HG02588 (cell line): ENCODE data around the gene SHOC2.

Experiments used
- ATAC-seq: cut with Tn5 transposase; IDR thresholded peaks from one replicate; pipeline ENCODE4 v1.9.1; 2021; ENCODE audit warnings: mild to moderate bottlenecking, moderate library complexity; ENCODE audit not compliant: unreplicated experiment

SHOC2 gene

GRCh38 chr10:110978204-110978603 is 58.8 kb downstream of the SHOC2 start:
- no peak for ATAC-seq

GRCh38 chr10:110979611-110980010 is 60.2 kb downstream of the SHOC2 start:
- ATAC-seq: no peak

- ATAC-seq: no peak
Measured at GRCh38 chr10:110980807-110981206, 61.4 kb downstream of the SHOC2 start.

- ATAC-seq: no peak
Measured at GRCh38 chr10:110983466-110983865, 64.1 kb downstream of the SHOC2 start.

- ATAC-seq: no peak
Measured at GRCh38 chr10:110985497-110986275, 66.3 kb downstream of the SHOC2 start.

- no peak for ATAC-seq
Measured at GRCh38 chr10:110989016-110989415, 69.6 kb downstream of the SHOC2 start.

GRCh38 chr10:110992006-110992800 is 72.8 kb downstream of the SHOC2 start:
- no peak for ATAC-seq

- no peak for ATAC-seq
Measured at GRCh38 chr10:110993024-110993693, 73.8 kb downstream of the SHOC2 start.

- ATAC-seq: no peak
Measured at GRCh38 chr10:110994406-110995086, 75.1 kb downstream of the SHOC2 start.

- ATAC-seq: no peak
Measured at GRCh38 chr10:110995301-110995700, 75.9 kb downstream of the SHOC2 start.

GRCh38 chr10:110996256-110996655 is 76.9 kb downstream of the SHOC2 start:
- ATAC-seq: no peak

GRCh38 chr10:111004016-111004415 is 84.6 kb downstream of the SHOC2 start:
- no peak for ATAC-seq

GRCh38 chr10:111007486-111007885 is 88.1 kb downstream of the SHOC2 start:
- ATAC-seq: no peak

GRCh38 chr10:111015181-111015580 is 95.8 kb downstream of the SHOC2 start:
- no peak for ATAC-seq

GRCh38 chr10:111017098-111017497 is 97.7 kb downstream of the SHOC2 start:
- no peak for ATAC-seq

GRCh38 chr10:111018021-111018420 is 98.6 kb downstream of the SHOC2 start:
- ATAC-seq: no peak

- no peak for ATAC-seq
Measured at GRCh38 chr10:111023060-111023459, 103.7 kb downstream of the SHOC2 start.

- ATAC-seq: no peak
Measured at GRCh38 chr10:111030042-111030750, 110.8 kb downstream of the SHOC2 start.

- ATAC-seq: no peak
Measured at GRCh38 chr10:111034598-111035310, 115.3 kb downstream of the SHOC2 start.

- ATAC-seq: no peak
Measured at GRCh38 chr10:111035542-111035941, 116.1 kb downstream of the SHOC2 start.
